GM18520 (cell line): Measurements from ENCODE around the gene CAMK1D.

ENCODE experiments used
- ATAC-seq: cut with Tn5 transposase; IDR thresholded peaks from one replicate; pipeline ENCODE4 v1.9.1; 2021; ENCODE audit not compliant: unreplicated experiment

CAMK1D gene

GRCh38 chr10:12642036-12642435 lies 292.7 kb downstream of the CAMK1D start:
- no peak for ATAC-seq

GRCh38 chr10:12643279-12643678 lies 293.9 kb downstream of the CAMK1D start:
- no peak for ATAC-seq

- ATAC-seq = no peak
Measured at GRCh38 chr10:12644380-12645144, 295.2 kb downstream of the CAMK1D start.

- no peak for ATAC-seq
Measured at GRCh38 chr10:12645449-12645848, 296.1 kb downstream of the CAMK1D start.

- ATAC-seq = no peak
Measured at GRCh38 chr10:12649012-12649584, 299.8 kb downstream of the CAMK1D start.

GRCh38 chr10:12650122-12650521 lies 300.8 kb downstream of the CAMK1D start:
- no peak for ATAC-seq

- no peak for ATAC-seq
Measured at GRCh38 chr10:12650538-12651298, 301.4 kb downstream of the CAMK1D start.

- no peak for ATAC-seq
Measured at GRCh38 chr10:12655940-12656339, 306.6 kb downstream of the CAMK1D start.

GRCh38 chr10:12656518-12657142 lies 307.3 kb downstream of the CAMK1D start:
- no peak for ATAC-seq

- ATAC-seq = no peak
Measured at GRCh38 chr10:12657489-12657888, 308.1 kb downstream of the CAMK1D start.

GRCh38 chr10:12658526-12658925 lies 309.2 kb downstream of the CAMK1D start:
- ATAC-seq = no peak

GRCh38 chr10:12659706-12660105 lies 310.4 kb downstream of the CAMK1D start:
- no peak for ATAC-seq

- no peak for ATAC-seq
Measured at GRCh38 chr10:12660812-12661211, 311.5 kb downstream of the CAMK1D start.

GRCh38 chr10:12661671-12662070 lies 312.3 kb downstream of the CAMK1D start:
- ATAC-seq = no peak

GRCh38 chr10:12663863-12664262 lies 314.5 kb downstream of the CAMK1D start:
- ATAC-seq = no peak

GRCh38 chr10:12665501-12665900 lies 316.2 kb downstream of the CAMK1D start:
- no peak for ATAC-seq

- ATAC-seq = no peak
Measured at GRCh38 chr10:12667052-12667451, 317.7 kb downstream of the CAMK1D start.

GRCh38 chr10:12668634-12669033 lies 319.3 kb downstream of the CAMK1D start:
- no peak for ATAC-seq

GRCh38 chr10:12670004-12670403 lies 320.7 kb downstream of the CAMK1D start:
- no peak for ATAC-seq

- ATAC-seq = no peak
Measured at GRCh38 chr10:12675186-12675585, 325.8 kb downstream of the CAMK1D start.

- no peak for ATAC-seq
Measured at GRCh38 chr10:12679636-12680035, 330.3 kb downstream of the CAMK1D start.

GRCh38 chr10:12681252-12681651 lies 331.9 kb downstream of the CAMK1D start:
- no peak for ATAC-seq
